HT-29 (cell line): ENCODE measurements around the gene GOPC. TPM values are rescaled to one million over a fixed set of nuclear protein-coding genes. Genes with fewer than 3 reads are reported as not detected.
A peak's percentile ranks its signal among the peaks of the same experiment; 100 is the strongest.
"Not testable (repeated sequence)": the region's sequence is repeated elsewhere in the genome, so short reads cannot be mapped to it uniquely, and the experiment has no call there.

Source experiments
- DNase-seq: peaks from one replicate; pipeline ENCODE4 v3.0.0-alpha.2; 2015; ENCODE audit warnings: low spot score
- total RNA-seq: library from RNA; depleted of rRNA; stranded (reverse); fragments of >200 nt; shearing (Covaris generic); gene quantifications from 2 replicates; pipeline ENCODE4 v1.2.3, GENCODE V29; 2014

Gene GOPC
- total RNA-seq, 1 experiment from 2014 or later: 9.5 TPM

DNA sequence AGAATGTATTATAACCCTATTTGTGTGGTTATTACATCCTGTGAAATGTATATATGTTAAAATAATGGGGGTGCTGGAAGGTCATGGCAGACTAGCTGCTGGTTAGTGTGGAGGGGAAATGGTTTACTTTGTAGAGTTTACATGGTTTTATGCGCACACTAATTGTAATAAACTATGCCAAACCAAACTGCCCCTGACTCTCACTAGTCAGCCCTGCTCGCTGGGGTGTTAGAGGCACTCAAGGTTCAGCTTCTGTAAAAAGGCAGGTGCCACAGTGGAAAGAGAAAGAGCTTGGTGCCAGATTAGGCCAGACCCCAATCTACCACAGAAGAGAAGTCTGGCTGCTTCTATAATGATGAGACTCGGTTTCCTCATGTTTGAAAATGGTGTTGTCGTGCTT lies 52.7 kb downstream of the GOPC start:
- no peak for DNase-seq

DNA sequence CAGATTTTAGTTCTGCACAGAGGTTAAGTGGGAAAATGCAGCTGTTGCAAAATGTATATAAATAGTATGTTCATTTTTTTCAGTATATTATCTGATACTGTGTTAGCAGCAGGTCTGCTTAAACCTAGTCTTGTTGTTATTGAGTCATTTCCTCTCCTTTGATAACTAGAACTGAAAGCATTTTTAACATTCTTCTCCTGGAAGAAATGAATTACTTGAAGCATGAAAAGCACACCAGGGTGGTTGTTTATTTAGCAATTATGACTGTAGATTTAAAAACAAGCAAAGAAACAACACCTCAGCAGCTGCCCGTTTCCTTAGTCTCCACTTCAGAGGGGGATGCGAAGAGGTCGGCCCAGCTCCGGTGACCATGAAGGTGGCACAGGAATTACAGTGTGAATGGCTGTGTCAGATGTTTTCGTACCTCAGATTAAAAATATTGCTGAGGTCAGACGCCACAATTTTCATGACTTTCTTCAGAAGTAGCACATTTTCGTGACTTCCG lies 53.5 kb downstream of the GOPC start:
- no peak for DNase-seq

DNA sequence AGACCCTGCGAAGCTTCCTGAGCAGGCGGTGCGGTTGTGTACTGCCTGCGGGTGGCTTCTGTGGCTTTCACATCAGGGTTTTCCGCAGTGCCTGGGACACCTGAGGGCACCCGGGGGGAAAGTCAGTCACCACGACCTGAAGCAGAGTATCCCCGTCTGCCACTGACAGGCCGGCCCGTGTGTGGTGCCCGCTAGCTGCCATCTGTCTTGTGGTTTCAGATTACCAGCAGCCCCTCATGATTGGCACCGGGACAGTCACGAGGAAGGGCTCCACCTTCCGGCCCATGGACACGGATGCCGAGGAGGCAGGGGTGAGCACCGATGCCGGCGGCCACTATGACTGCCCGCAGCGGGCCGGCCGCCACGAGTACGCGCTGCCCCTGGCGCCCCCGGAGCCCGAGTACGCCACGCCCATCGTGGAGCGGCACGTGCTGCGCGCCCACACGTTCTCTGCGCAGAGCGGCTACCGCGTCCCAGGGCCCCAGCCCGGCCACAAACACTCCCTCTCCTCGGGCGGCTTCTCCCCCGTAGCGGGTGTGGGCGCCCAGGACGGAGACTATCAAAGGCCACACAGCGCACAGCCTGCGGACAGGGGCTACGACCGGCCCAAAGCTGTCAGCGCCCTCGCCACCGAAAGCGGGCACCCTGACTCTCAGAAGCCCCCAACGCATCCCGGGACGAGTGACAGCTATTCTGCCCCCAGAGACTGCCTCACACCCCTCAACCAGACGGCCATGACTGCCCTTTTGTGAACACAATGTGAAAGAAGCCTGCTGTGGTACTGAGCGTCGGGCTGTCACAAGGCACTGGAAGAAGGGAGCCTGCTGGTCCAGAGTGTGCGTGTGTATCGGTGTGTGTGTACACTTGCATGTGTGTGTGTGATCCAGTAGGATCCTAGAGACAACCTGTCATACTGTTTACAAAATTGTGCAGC lies 54.4 kb downstream of the GOPC start:
- DNase-seq: no peak

DNA sequence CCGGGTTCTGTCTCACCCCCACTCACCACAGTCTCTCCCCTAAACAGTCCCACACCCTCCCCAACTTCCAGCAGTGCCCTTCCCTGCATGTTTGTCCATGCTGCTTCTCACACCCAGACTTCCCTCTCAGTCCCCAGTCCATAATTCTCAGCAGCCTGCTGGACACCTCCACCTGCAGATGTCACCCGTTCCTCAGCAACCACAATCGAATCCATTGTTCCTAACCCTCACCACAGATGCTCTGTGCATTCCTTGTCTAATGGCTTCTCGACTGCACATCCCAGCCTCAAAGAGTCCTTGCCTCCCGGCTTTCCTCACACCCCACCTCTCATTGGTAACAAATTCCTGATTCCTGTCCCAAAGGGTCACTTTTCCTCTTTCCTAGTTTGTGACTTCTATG lies 55.6 kb downstream of the GOPC start:
- no peak for DNase-seq

- DNase-seq: peak; percentile 5
Measured at GRCh38 chr6:117545161-117545595, 57.1 kb downstream of the GOPC start.

GRCh38 chr6:117544716-117545115 lies 57.6 kb downstream of the GOPC start:
- no peak for DNase-seq

- no peak for DNase-seq
Measured at GRCh38 chr6:117542493-117542892, 59.8 kb downstream of the GOPC start.

GRCh38 chr6:117540670-117541069 lies 61.6 kb downstream of the GOPC start:
- DNase-seq: no peak

DNA sequence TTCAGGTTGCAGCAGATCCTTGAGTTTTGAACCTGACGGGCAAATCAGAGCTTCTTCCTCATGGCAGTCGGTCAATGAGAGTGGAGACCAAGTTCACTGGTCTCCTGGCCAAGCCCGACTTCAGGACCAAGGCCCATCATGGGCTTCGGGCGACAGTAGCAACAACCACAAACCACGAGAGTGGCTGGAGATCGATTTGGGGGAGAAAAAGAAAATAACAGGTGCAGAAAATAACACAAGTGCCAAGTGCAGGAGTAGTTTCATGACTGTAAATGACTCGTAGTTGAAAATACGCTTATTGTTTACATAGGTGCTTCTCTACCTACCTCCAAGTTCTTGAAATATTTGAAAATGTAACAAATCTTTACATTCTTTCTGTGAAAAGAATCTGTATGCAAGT lies 63.7 kb downstream of the GOPC start:
- DNase-seq: no peak

- DNase-seq: no peak
Measured at GRCh38 chr6:117536317-117536716, 66.0 kb downstream of the GOPC start.

DNA sequence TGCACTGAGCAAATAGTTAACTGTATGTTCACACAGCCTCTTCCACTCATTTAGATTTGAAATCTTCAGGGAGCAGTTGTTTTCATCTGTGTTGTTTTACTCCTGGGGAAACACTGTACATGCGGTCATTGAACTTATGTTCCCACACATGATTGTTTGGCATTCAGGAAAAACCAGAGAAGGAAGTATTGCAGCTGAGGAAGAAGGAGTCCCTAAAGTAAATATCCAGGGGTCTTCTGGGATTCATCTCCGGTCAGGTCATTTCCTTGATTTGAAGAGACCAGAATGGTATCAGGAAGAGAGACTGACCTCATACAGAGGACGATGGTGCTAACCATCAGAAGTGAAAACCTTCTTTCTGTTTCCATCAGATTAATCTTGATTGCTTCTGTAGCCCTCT lies 67.3 kb downstream of the GOPC start:
- DNase-seq: no peak

DNA sequence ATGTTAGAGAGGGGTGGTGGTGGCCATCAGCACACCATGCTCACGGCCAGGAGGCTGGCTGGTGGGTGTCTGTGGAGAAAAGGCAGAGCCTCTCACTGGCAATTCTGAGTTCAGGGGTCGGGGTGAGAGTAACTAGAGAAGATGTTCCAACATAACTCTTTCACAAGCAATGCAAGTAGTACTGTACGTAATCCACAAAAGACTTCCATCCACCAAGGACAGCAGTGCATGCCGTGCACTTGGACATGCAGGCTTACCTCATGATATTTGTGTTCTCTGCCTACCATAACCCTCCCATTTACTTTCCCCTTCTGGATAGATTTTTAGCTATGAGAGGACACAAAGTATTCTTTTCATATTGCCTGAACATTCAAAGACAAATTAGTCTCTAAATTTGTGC lies 68.5 kb downstream of the GOPC start:
- no peak for DNase-seq

DNA sequence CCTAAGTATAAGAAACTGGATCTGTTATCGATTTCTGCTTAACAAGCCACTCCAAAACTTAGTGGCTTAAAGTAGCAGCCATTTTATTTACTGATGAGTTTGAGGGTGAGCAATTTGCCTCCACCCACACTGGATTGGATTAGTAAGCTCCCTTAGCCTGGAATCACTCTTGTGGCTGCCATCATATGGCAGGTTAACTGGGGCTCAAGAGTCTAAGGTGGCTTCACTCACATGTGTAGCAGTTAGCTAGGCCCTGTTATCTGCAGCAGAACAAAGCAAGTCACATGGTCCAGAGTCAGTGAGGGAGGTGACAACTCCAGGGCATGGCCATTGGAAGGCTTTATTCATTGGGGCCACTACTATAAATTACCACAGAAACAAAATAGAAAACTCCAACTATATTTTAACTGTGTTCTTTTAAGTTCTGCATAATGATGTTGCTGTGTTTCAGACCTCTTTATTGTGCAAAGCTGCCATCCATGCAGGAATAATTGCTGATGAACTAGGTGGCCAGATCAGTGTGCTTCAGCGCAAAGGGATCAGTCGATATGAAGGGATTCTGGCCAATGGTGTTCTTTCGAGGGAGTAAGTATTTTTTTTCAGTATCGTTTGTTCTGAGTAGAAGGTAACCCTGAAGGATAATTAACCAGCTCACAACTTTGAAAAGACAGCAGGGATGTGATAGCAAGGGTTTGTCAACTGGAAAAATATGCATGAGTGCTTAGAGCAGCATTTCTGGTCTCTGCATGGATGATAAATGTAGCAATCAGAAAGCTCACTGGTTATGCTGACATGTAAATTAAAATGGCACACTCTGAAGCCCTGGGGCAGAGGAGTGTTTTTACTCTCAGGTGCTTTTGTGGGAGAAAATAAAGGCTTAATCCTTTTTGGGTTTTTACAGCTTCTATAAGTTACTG lies 70.2 kb downstream of the GOPC start:
- DNase-seq: no peak

DNA sequence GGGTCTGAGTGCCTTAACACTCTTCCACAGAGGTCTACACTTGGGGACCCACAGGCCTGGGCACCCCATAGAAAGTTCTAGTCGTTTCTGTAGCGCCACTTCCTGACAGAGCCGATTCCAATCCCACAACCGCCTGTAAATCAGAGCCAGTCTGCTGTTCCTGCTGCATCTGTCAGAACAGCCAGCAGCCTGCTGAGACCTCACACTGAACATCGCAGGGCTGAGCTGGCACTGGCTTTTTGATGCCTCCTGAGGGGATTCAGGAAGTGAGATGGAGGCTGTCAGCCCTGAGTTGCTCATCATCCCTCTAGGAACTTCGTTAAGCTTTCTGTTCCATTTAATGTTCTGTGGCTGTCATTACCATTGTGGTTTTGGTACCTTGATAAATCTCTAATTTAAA lies 71.0 kb downstream of the GOPC start:
- no peak for DNase-seq

GRCh38 chr6:117530467-117531242 lies 71.7 kb downstream of the GOPC start:
- DNase-seq: no peak

DNA sequence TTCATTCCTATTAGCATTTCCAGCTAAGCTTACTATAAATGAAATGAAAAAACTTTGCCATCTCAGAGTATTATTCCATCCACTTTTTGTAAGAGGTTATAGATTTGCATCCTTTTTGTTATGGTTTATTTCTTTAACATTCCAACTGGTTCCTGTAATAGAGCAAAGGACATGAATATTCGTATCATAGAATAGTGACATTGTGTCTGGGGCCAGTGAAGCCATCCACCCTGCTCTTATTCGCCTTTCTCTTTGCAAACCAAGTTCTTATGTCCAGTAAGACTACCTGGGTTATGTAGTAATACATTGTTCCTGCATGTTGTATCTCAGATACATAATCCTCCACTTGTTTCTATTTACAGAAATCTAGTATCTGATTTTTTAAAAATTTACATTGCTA lies 76.7 kb downstream of the GOPC start:
- DNase-seq: no peak

GRCh38 chr6:117521791-117522502 lies 80.4 kb downstream of the GOPC start:
- no peak for DNase-seq

GRCh38 chr6:117520603-117521395 lies 81.5 kb downstream of the GOPC start:
- no peak for DNase-seq

GRCh38 chr6:117518870-117519269 lies 83.4 kb downstream of the GOPC start:
- DNase-seq: no peak

DNA sequence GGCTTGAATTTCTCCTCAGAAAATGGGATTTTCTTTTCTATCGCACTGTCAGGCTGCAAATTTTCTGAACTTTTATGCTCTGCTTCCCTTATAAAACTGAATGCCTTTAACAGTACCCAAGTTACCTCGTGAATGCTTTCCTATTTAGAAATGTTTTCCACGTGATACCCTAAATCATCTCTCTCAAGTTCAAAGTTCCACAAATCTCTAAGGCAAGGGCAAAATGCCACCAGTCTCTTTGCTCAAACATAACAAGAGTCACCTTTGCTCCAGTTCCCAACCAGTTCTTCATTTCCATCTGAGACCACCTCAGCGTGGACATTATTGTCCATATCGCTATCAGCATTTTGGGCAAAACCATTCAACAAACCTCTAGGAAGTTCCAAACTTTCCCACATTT lies 84.3 kb downstream of the GOPC start:
- DNase-seq: not testable (repeated sequence)
